ENCODE results near the gene MMP2. TPM values are rescaled to one million over a fixed set of nuclear protein-coding genes. Genes with fewer than 3 reads are reported as not detected.

Gene MMP2
- polyA plus RNA-seq, 3 donors: 294 to 319 (median 305) TPM

Other genes with a start within 250 kb of the MMP2 start
- gene IRX6, start 155.0 kb upstream of the MMP2 start, polyA plus RNA-seq (ENCODE audit: insufficient read length in 3 of 3): 1 to 10 TPM; 4.6 to 4.9 (median 4.6) TPM
- gene LPCAT2, start 29.9 kb downstream of the MMP2 start, polyA plus RNA-seq (ENCODE audit: insufficient read length in 3 of 3): 10 to 100 TPM in 1 of 3 donors, 1 to 10 TPM in 2; 8.6 to 10.6 (median 9.8) TPM
- gene CAPNS2, start 87.5 kb downstream of the MMP2 start, polyA plus RNA-seq (ENCODE audit: insufficient read length in 3 of 3): not detected
- under 1 TPM; 0.35 to 0.54 (median 0.37) TPM for gene SLC6A2, start 176.8 kb downstream of the MMP2 start, polyA plus RNA-seq (ENCODE audit: insufficient read length in 3 of 3)